ENCODE data around the gene PSEN1.
"Not testable (repeated sequence)": the region's sequence is repeated elsewhere in the genome, so short reads cannot be mapped to it uniquely, and the experiment has no call there.

Gene PSEN1

GRCh38 chr14:73167727-73168126 is 31.4 kb downstream of the PSEN1 start:
- Histone ChIP-seq H3K4me3 (ENCODE audit: low read length) (no peak overlapping the region), H3K4me2 (ENCODE audit: low read length) (no peak overlapping the region), H3K9me3 (ENCODE audit: control insufficient read depth, insufficient read depth, low read length) (no peaks in the 10 kb centered on the region), H3K27me3 (ENCODE audit: control insufficient read depth, low read length) (no peaks in the 10 kb centered on the region), H3K27ac (ENCODE audit: low read depth, low read length) (no peak overlapping the region), H3K79me2 (ENCODE audit: control insufficient read depth, low read length) (no peaks in the 10 kb centered on the region), H3K4me1 (ENCODE audit: control insufficient read depth, low read length) (no peaks in the 10 kb centered on the region), H3K36me3 (ENCODE audit: control insufficient read depth, low read length) (peaks cover 34% of the 10 kb centered on the region), H4K20me1 (ENCODE audit: control insufficient read depth, insufficient read depth, low read depth, low read length) (no peaks in the 10 kb centered on the region), H3F3A (ENCODE audit: control insufficient read depth, insufficient read depth) (peaks cover 5% of the 10 kb centered on the region; the same call in 1 of the 2 replicates), H3K9me2 (replicated peaks; ENCODE audit: control insufficient read depth, low read length) (no peaks in the 10 kb centered on the region)
- TF ChIP-seq CTCF (IDR thresholded peaks at IDR 0.05; ENCODE audit: low read depth, low read length, poor library complexity, severe bottlenecking) (no peak), EZH2phosphoT487 (IDR thresholded peaks at IDR 0.05; ENCODE audit: borderline replicate concordance, low read length) (no peak)

GRCh38 chr14:73168274-73168673 is 32.0 kb downstream of the PSEN1 start:
- Histone ChIP-seq H3K4me2 (ENCODE audit: low read length) (no peak overlapping the region), H3K27me3 (ENCODE audit: control insufficient read depth, low read length) (no peaks in the 10 kb centered on the region), H3K27ac (ENCODE audit: low read depth, low read length) (no peak overlapping the region), H3F3A (ENCODE audit: control insufficient read depth, insufficient read depth) (peaks cover 5% of the 10 kb centered on the region; the same call in 1 of the 2 replicates), H3K36me3 (ENCODE audit: control insufficient read depth, low read length) (peaks cover 33% of the 10 kb centered on the region), H3K4me3 (ENCODE audit: low read length) (no peak overlapping the region), H3K9me2 (replicated peaks; ENCODE audit: control insufficient read depth, low read length) (no peaks in the 10 kb centered on the region), H3K4me1 (ENCODE audit: control insufficient read depth, low read length) (no peaks in the 10 kb centered on the region), H3K79me2 (ENCODE audit: control insufficient read depth, low read length) (no peaks in the 10 kb centered on the region), H3K9me3 (ENCODE audit: control insufficient read depth, insufficient read depth, low read length) (no peaks in the 10 kb centered on the region), H4K20me1 (ENCODE audit: control insufficient read depth, insufficient read depth, low read depth, low read length) (no peaks in the 10 kb centered on the region)
- TF ChIP-seq CTCF (IDR thresholded peaks at IDR 0.05; ENCODE audit: low read depth, low read length, poor library complexity, severe bottlenecking) (no peak), EZH2phosphoT487 (IDR thresholded peaks at IDR 0.05; ENCODE audit: borderline replicate concordance, low read length) (no peak)

- H4K20me1 ChIP-seq (ENCODE audit: control insufficient read depth, insufficient read depth, low read depth, low read length), result no peaks in the 10 kb centered on the region
- no peaks in the 10 kb centered on the region for H3K9me2 ChIP-seq (replicated peaks; ENCODE audit: control insufficient read depth, low read length)
- no peaks in the 10 kb centered on the region for H3K4me1 ChIP-seq (ENCODE audit: control insufficient read depth, low read length)
- H3F3A ChIP-seq (ENCODE audit: control insufficient read depth, insufficient read depth), result peaks cover 5% of the 10 kb centered on the region; the same call in 1 of the 2 replicates
- no peaks in the 10 kb centered on the region for H3K9me3 ChIP-seq (ENCODE audit: control insufficient read depth, insufficient read depth, low read length)
- H3K4me3 ChIP-seq (ENCODE audit: low read length), result no peak overlapping the region
- TF ChIP-seq EZH2phosphoT487 (IDR thresholded peaks at IDR 0.05; ENCODE audit: borderline replicate concordance, low read length) (no peak), CTCF (IDR thresholded peaks at IDR 0.05; ENCODE audit: low read depth, low read length, poor library complexity, severe bottlenecking) (no peak)
- H3K27me3 ChIP-seq (ENCODE audit: control insufficient read depth, low read length), result no peaks in the 10 kb centered on the region
- no peak overlapping the region for H3K27ac ChIP-seq (ENCODE audit: low read depth, low read length)
- no peak overlapping the region for H3K4me2 ChIP-seq (ENCODE audit: low read length)
- no peaks in the 10 kb centered on the region for H3K79me2 ChIP-seq (ENCODE audit: control insufficient read depth, low read length)
- peaks cover 33% of the 10 kb centered on the region for H3K36me3 ChIP-seq (ENCODE audit: control insufficient read depth, low read length)
Observed at GRCh38 chr14:73168691-73169090, 32.4 kb downstream of the PSEN1 start.

- H3K4me1 ChIP-seq (ENCODE audit: control insufficient read depth, low read length); H3K27ac ChIP-seq (ENCODE audit: low read depth, low read length); H4K20me1 ChIP-seq (ENCODE audit: control insufficient read depth, insufficient read depth, low read depth, low read length); H3K9me2 ChIP-seq (replicated peaks; ENCODE audit: control insufficient read depth, low read length); H3K4me3 ChIP-seq (ENCODE audit: low read length); H3K79me2 ChIP-seq (ENCODE audit: control insufficient read depth, low read length); H3K27me3 ChIP-seq (ENCODE audit: control insufficient read depth, low read length); H3F3A ChIP-seq (ENCODE audit: control insufficient read depth, insufficient read depth); H3K9me3 ChIP-seq (ENCODE audit: control insufficient read depth, insufficient read depth, low read length); H3K4me2 ChIP-seq (ENCODE audit: low read length): not testable (repeated sequence)
- H3K36me3 ChIP-seq (ENCODE audit: control insufficient read depth, low read length), result peaks cover 43% of the 10 kb centered on the region
Observed at GRCh38 chr14:73169855-73170254, 33.5 kb downstream of the PSEN1 start.
